Activated CD4-positive, alpha-beta memory T cell treated with anti-CD3 and anti-CD28 coated beads for 36 hours (primary cell): ENCODE measurements around the gene DCAF16. TPM values are rescaled to one million over a fixed set of nuclear protein-coding genes. Genes with fewer than 3 reads are reported as not detected.

Experiments
- CTCF ChIA-PET: fragments of 350-600 bp; sonication (Branson Sonifier 250); formaldehyde crosslinking; loops from one replicate; lab custom pipeline; 2021; ENCODE audit warnings: antibody characterized with exemption, inconsistent platforms; lab: Charles Lee
- POLR2A ChIA-PET: fragments of 350-600 bp; sonication (Branson Sonifier 250); formaldehyde crosslinking; loops from one replicate; lab custom pipeline; 2021; ENCODE audit warnings: antibody characterized with exemption; lab: Charles Lee
- DNase-seq: peaks from one replicate; pipeline ENCODE4 v3.0.0-alpha.2; 2020
- H3K27ac Mint-ChIP-seq: one replicate; pipeline ENCODE4 v1.8.0; 2021; ENCODE audit warnings: mixed read lengths
- H3K27me3 Mint-ChIP-seq: one replicate; pipeline ENCODE4 v1.8.0; 2021; ENCODE audit warnings: mixed read lengths
- H3K36me3 Mint-ChIP-seq: one replicate; pipeline ENCODE4 v1.8.0; 2021; ENCODE audit warnings: mixed read lengths
- H3K4me1 Mint-ChIP-seq: one replicate; pipeline ENCODE4 v1.8.0; 2021; ENCODE audit warnings: low read depth, mixed read lengths
- H3K4me3 Mint-ChIP-seq: one replicate; pipeline ENCODE4 v1.8.0; 2021; ENCODE audit warnings: mild to moderate bottlenecking, mixed read lengths
- H3K9me3 Mint-ChIP-seq: one replicate; pipeline ENCODE4 v1.8.0; 2021; ENCODE audit warnings: mixed read lengths
- intact Hi-C: fragments of 100-400 bp; cut with micrococcal nuclease; formaldehyde crosslinking; loops from one replicate; pipeline ENCODE4 v1.15.1; 2023
- total RNA-seq, 2 experiments: library from RNA; stranded (reverse); gene quantifications; one replicate each; pipeline ENCODE4 v1.2.3, GENCODE V29; 2021

DCAF16 gene
- total RNA-seq, 2 experiments from 2014 or later = 33.9 to 34.1 TPM

DNA sequence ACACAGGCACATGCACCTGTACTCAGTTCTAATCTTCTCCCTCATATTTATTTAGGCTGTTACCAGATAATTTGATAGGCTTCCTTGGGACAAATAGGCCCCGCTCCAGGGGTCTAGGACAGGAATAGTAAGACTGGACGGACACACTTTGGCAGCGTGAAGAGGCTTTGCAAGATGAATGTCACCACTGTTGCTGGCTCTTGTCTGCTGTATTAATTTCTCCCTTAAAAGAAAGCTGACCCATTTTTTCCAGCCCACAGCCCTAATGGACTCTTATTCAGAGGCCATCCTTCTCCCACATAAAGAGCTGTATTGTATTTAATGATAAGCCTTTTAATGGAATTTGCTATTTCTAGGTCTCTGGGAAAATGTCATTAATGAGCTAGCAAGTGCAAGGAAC, 47.1 kb downstream of the DCAF16 start:
- Mint-ChIP-seq H3K4me1 (no peaks in the 10 kb centered on the region), H3K36me3 (no peaks in the 10 kb centered on the region), H3K27ac (no peak overlapping the region), H3K9me3 (peaks cover 4% of the 10 kb centered on the region), H3K4me3 (no peak overlapping the region), H3K27me3 (peaks cover 3% of the 10 kb centered on the region)
- POLR2A ChIA-PET = no interaction called here
- no peak for DNase-seq
- CTCF ChIA-PET = interaction anchor here (0.8 kb wide), 1 partner anchor 15 kb away, joined by 3 read pairs; no protein-coding TSS in a partner anchor
- intact Hi-C loops = no loop called here

DNA sequence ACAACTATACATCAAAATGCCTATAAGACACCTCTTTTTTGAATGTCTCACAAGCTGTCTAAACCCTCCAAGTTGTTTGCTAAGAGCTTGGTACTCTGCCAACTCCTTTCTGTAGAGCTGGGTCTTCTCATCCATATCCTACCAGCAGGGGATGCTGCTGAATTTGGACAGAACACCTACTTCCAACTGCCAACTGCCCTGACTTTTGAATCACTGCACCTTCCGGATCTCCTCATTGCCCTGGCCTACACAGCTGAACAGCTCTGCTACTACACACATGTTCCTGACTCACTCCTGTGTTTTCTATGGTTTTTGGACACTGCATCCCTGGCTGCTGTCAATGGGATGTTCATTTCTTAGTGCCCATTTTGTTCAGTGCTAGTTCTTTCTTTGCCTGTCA, 47.8 kb downstream of the DCAF16 start:
- no peak overlapping the region for H3K27ac Mint-ChIP-seq
- peaks cover 3% of the 10 kb centered on the region for H3K27me3 Mint-ChIP-seq
- no peaks in the 10 kb centered on the region for H3K36me3 Mint-ChIP-seq
- ChIA-PET POLR2A (no interaction called here), CTCF (interaction anchor here (0.7 to 1.0 kb wide), 3 partner anchors 14 to 47 kb away, joined by 3 to 5 read pairs (median 3); no protein-coding TSS in a partner anchor)
- no peak for DNase-seq
- H3K9me3 Mint-ChIP-seq = peaks cover 4% of the 10 kb centered on the region
- no peak overlapping the region for H3K4me3 Mint-ChIP-seq
- H3K4me1 Mint-ChIP-seq = no peaks in the 10 kb centered on the region
- intact Hi-C loops = loop anchor here (1.0 kb wide), 1 partner anchor 46 kb away; no protein-coding TSS in a partner anchor

DNA sequence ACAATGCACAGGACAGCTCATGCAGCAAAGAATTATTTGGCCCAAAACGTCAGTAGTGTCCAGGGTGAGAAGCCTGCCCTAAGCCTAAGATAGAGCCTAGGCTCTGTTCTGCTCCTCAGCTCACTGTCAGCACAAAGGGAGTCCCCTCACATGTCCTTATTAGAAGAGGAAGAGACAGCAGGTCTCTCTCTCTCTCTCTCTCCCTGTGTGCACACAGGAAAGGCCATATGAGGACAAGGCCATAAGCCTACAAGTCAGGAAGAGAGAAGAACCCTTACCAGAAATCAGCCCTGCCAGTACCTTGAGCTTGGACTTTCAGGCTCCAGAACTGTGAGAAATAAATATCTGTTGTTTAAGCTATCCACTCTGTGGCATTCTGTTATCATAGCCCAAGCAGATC, 49.5 kb downstream of the DCAF16 start:
- Mint-ChIP-seq H3K4me3 (no peak overlapping the region), H3K9me3 (peaks cover under 1% of the 10 kb centered on the region), H3K36me3 (no peaks in the 10 kb centered on the region), H3K27ac (no peak overlapping the region), H3K4me1 (no peaks in the 10 kb centered on the region), H3K27me3 (peaks cover under 1% of the 10 kb centered on the region)
- CTCF ChIA-PET = no interaction called here
- DNase-seq = no peak
- intact Hi-C loops = no loop called here
- POLR2A ChIA-PET = no interaction called here

GRCh38 chr4:17760626-17761025, 49.9 kb downstream of the DCAF16 start:
- H3K36me3 Mint-ChIP-seq = no peaks in the 10 kb centered on the region
- intact Hi-C loops = no loop called here
- H3K4me1 Mint-ChIP-seq = no peaks in the 10 kb centered on the region

GRCh38 chr4:17758485-17758884, 52.1 kb downstream of the DCAF16 start:
- ChIA-PET CTCF (no interaction called here), POLR2A (no interaction called here)
- DNase-seq = no peak
- Mint-ChIP-seq H3K36me3 (no peaks in the 10 kb centered on the region), H3K4me1 (no peaks in the 10 kb centered on the region), H3K9me3 (no peaks in the 10 kb centered on the region), H3K4me3 (no peak overlapping the region), H3K27ac (no peak overlapping the region), H3K27me3 (peaks cover 4% of the 10 kb centered on the region)
- intact Hi-C loops = no loop called here

More at GRCh38 chr4:17760626-17761025, 49.9 kb downstream of the DCAF16 start:
- Mint-ChIP-seq H3K27ac (no peak overlapping the region), H3K4me3 (no peak overlapping the region), H3K27me3 (peaks cover 3% of the 10 kb centered on the region), H3K9me3 (no peaks in the 10 kb centered on the region)
- no peak for DNase-seq
- POLR2A ChIA-PET = no interaction called here
- CTCF ChIA-PET = no interaction called here

- Mint-ChIP-seq H3K27ac (no peak overlapping the region), H3K4me3 (no peak overlapping the region), H3K27me3 (peaks cover 4% of the 10 kb centered on the region), H3K9me3 (no peaks in the 10 kb centered on the region), H3K36me3 (no peaks in the 10 kb centered on the region), H3K4me1 (no peaks in the 10 kb centered on the region)
- DNase-seq = no peak
- ChIA-PET POLR2A (no interaction called here), CTCF (no interaction called here)
- intact Hi-C loops = no loop called here
These were observed 52.9 kb downstream of the DCAF16 start for GRCh38 chr4:17757621-17758020.

DNA sequence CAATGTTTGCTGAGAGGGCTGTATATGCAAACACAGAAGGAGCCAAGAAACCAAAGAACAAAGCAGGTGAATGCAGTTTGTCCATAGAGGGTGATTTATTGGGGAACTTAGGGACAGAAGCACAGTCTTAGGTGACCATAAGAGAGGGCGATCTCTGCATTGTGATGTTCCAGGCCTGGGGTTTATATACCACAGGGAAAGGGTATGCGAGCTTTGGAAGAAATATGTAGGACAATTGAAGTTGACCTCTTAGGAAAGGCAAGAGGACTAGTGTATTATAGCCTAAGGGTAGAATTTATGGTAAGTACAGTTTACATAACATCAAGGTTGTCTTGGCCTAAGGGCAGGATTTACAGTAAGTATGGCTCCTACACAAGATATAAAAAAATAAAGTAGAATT, 56.9 kb downstream of the DCAF16 start:
- no peaks in the 10 kb centered on the region for H3K9me3 Mint-ChIP-seq
- ChIA-PET POLR2A (no interaction called here), CTCF (no interaction called here)
- H3K36me3 Mint-ChIP-seq = no peaks in the 10 kb centered on the region
- DNase-seq = no peak
- no peaks in the 10 kb centered on the region for H3K4me1 Mint-ChIP-seq
- H3K27ac Mint-ChIP-seq = no peak overlapping the region
- H3K4me3 Mint-ChIP-seq = no peak overlapping the region
- intact Hi-C loops = no loop called here
- peaks cover 4% of the 10 kb centered on the region for H3K27me3 Mint-ChIP-seq

Other genes with a start within 250 kb of the DCAF16 start
- 100 to 1,000 TPM; 118 to 120 TPM for gene LAP3, start 233.6 kb downstream of the DCAF16 start, total RNA-seq
- 10 to 100 TPM; 52.9 to 54.5 TPM for gene MED28, start 196.1 kb downstream of the DCAF16 start, total RNA-seq
- gene FAM184B, start 29.1 kb downstream of the DCAF16 start, total RNA-seq = not detected
- 10 to 100 TPM; 76.7 to 79.8 TPM for gene NCAPG, start 222 bp upstream of the DCAF16 start, total RNA-seq
- gene LCORL, start 211.0 kb upstream of the DCAF16 start, total RNA-seq = 10 to 100 TPM in 1 of 2 experiments, 1 to 10 TPM in 1; 8.1 to 10.5 TPM